K562 (cell line): ENCODE measurements around the gene FNDC11. TPM values are rescaled to one million over a fixed set of nuclear protein-coding genes. Genes with fewer than 3 reads are reported as not detected.
A peak's percentile ranks its signal among the peaks of the same experiment; 100 is the strongest.

Source experiments
- ATAC-seq: fragments of 200-7000 bp; cut with Tn5 transposase; 3 replicates; pipeline ENCODE4 v1.9.1; 2020; ENCODE audit warnings: moderate library complexity
- BruUV-seq: library from RNA; stranded (reverse); fragments of 400-500 nt; replicated peaks from 2 replicates; lab custom pipeline; 2021; lab: Mats Ljungman, UMichigan
- CTCF ChIA-PET: fragments of 300-600 bp; formaldehyde crosslinking; extraction: SDS; loops from one replicate; lab custom pipeline; 2021; ENCODE audit warnings: low intra/inter-chr PET ratio; lab: Yijun Ruan, JAX
- POLR2A ChIA-PET: fragments of 300-600, 350-650 bp; sonication (Branson Sonifier 250); formaldehyde crosslinking; extraction: SDS; loops from one replicate; lab custom pipeline; 2021; ENCODE audit warnings: antibody characterized with exemption, inconsistent platforms; lab: Yijun Ruan, JAX
- DNase-seq, 4 experiments: peaks; one replicate each; pipeline versions ENCODE4 v3.0.0 to v3.0.0-alpha.2; 2011 to 2018; ENCODE audit warnings: low spot score in 3 of 4, mixed read lengths in 3 of 4; ENCODE audit errors: extremely low read depth in 1 of 4
- FAIRE-seq: peaks from 2 replicates; lab custom pipeline; 2011; peaks lifted over from hg19 to GRCh38; lab: Jason Lieb, UNC
- H2AFZ ChIP-seq: 2 replicates; pipeline ENCODE4 v1.6.0; 2011; ENCODE audit warnings: low read depth, low read length, control low read depth, inconsistent platforms
- H3K27ac ChIP-seq: fragments of 200-600 bp; 3 replicates; pipeline ENCODE4 v1.8.0; 2011; ENCODE audit warnings: low read depth, mild to moderate bottlenecking, control low read depth, inconsistent platforms, low read length, moderate library complexity, mixed read lengths; ENCODE audit errors: extremely low read depth
- H3K27me3 ChIP-seq, 2 experiments: fragments of 300-600 bp in 1 of 2; 2 replicates in 1 of 2; 3 replicates in 1 of 2; pipeline versions ENCODE4 v1.6.0 to v1.8.0; 2011; ENCODE audit warnings: inconsistent platforms in 2 of 2, low read length in 2 of 2, mild to moderate bottlenecking in 1 of 2, mixed read lengths in 1 of 2, moderate library complexity in 1 of 2; ENCODE audit not compliant: control insufficient read depth in 2 of 2, insufficient read depth in 2 of 2
- H3K36me3 ChIP-seq: fragments of 300-600 bp; 3 replicates; pipeline ENCODE4 v1.8.0; 2011; ENCODE audit warnings: mild to moderate bottlenecking, low read length, inconsistent platforms; ENCODE audit not compliant: control insufficient read depth, insufficient read depth
- H3K4me1 ChIP-seq, 2 experiments: fragments of 200-600 bp in 1 of 2; replicated peaks in 1 of 2; 2 replicates in 1 of 2; 3 replicates in 1 of 2; pipeline versions ENCODE4 v1.5.1 to v1.8.0; 2011; ENCODE audit warnings: inconsistent platforms in 2 of 2, low read length in 2 of 2, mild to moderate bottlenecking in 1 of 2, mixed read lengths in 1 of 2, moderate library complexity in 1 of 2; ENCODE audit not compliant: control insufficient read depth in 2 of 2, insufficient read depth in 2 of 2
- H3K4me2 ChIP-seq: 2 replicates; pipeline ENCODE4 v1.6.1; 2011; ENCODE audit warnings: low read length, control low read depth, inconsistent platforms, mixed read lengths; ENCODE audit not compliant: insufficient read depth
- H3K4me3 ChIP-seq: fragments of 200-600 bp; sonication (generic), shearing (Covaris generic); 2 replicates; pipeline ENCODE4 v1.5.1; 2016; ENCODE audit warnings: control low read depth, inconsistent platforms
- H3K79me2 ChIP-seq: fragments of 200-600 bp; 3 replicates; pipeline ENCODE4 v1.8.0; 2011; ENCODE audit warnings: low read length, inconsistent platforms; ENCODE audit not compliant: control insufficient read depth, insufficient read depth
- H3K9ac ChIP-seq, 2 experiments: 2 replicates each; pipeline versions ENCODE4 v1.6.0 to v1.6.1; 2011; ENCODE audit warnings: low read depth in 2 of 2, low read length in 2 of 2, control low read depth in 1 of 2, inconsistent platforms in 1 of 2, mild to moderate bottlenecking in 1 of 2, mixed read lengths in 1 of 2; ENCODE audit not compliant: insufficient read depth in 1 of 2
- H3K9me1 ChIP-seq: one replicate; pipeline ENCODE4 v1.6.0; 2011; ENCODE audit warnings: inconsistent platforms, mild to moderate bottlenecking, low read length, moderate library complexity; ENCODE audit not compliant: control insufficient read depth, insufficient read depth
- H3K9me3 ChIP-seq: replicated peaks from 2 replicates; pipeline ENCODE4 v1.5.1; 2011; ENCODE audit warnings: low read depth, low read length, inconsistent platforms; ENCODE audit not compliant: control insufficient read depth, insufficient read depth
- H4K20me1 ChIP-seq: replicated peaks from 2 replicates; pipeline ENCODE4 v1.6.1; 2011; ENCODE audit warnings: low read length, inconsistent platforms, mixed read lengths; ENCODE audit not compliant: control insufficient read depth, insufficient read depth
- POLR2G ChIP-seq: fragments of 200-400 bp; formaldehyde crosslinking; IDR thresholded peaks from 2 replicates; pipeline ENCODE4 v1.6.1; 2017; ENCODE audit warnings: low read depth, mild to moderate bottlenecking, antibody characterized with exemption, low read length, moderate library complexity
- RBM22 ChIP-seq: fragments of 200-400 bp; formaldehyde crosslinking; IDR thresholded peaks from 2 replicates; pipeline ENCODE4 v1.6.1; 2018; ENCODE audit warnings: low read length, low read depth; ENCODE audit not compliant: poor library complexity, severe bottlenecking
- WGBS: fragments of 100-300 bp; shearing (Covaris generic); methylation state at CpG from one replicate; pipeline ENCODE4 v1.1.6; 2016; ENCODE audit warnings: low coverage, mixed read lengths; ENCODE audit not compliant: insufficient coverage; ENCODE audit errors: missing lambda C conversion rate; 5-methylcytosine and 5-hydroxymethylcytosine counted together
- in situ Hi-C: fragments of 300-500 bp; cut with MboI; formaldehyde crosslinking; loops from 4 replicates; pipeline ENCODE4 v1.15.0; 2018; ENCODE audit warnings: inconsistent platforms, mixed read lengths
- intact Hi-C: fragments of 100-400 bp; cut with micrococcal nuclease; formaldehyde crosslinking; loops from 2 replicates; pipeline ENCODE4 v1.14.2; 2022
- polyA plus RNA-seq, 8 experiments: library from polyadenylated mRNA; depleted of rRNA in 4 of 8; stranded (reverse) in 5 of 8; unstranded in 3 of 8; fragments of >200 nt; fragmentation: Nextera tagmentation in 2 of 8; fragmentation: Illumina TruSeq in 1 of 8; extraction: Ambion mirVana in 2 of 8; extraction: Trizol in 1 of 8; gene quantifications; 2 replicates each; pipeline versions ENCODE4 v1.2.1 to v1.2.3, GENCODE V29; 2011 to 2014; ENCODE audit warnings: inconsistent platforms in 1 of 8, missing spikeins in 1 of 8
- total RNA-seq, 7 experiments: library from RNA; depleted of rRNA in 6 of 7; stranded (reverse); fragments of >200 nt in 6 of 7; fragmentation: Illumina TruSeq in 2 of 7; extraction: Trizol in 2 of 7; gene quantifications; 2 replicates each; pipeline versions ENCODE4 v1.2.1 to v1.2.3, GENCODE V29; 2011 to 2021; ENCODE audit warnings: low replicate concordance in 1 of 7

The FNDC11 gene
- total and polyA plus RNA-seq, 9 of the 15 experiments (the other 6 are each of a cell fraction or from before 2014, with no cell fraction given): 0.08 to 2.3 (median 0.64) TPM; not detected in 2

GRCh38 chr20:63563225-63563935 is 9.4 kb downstream of the FNDC11 start:
- peaks cover 0 to 87% of the 10 kb centered on the region in 2 experiments; a peak in 3 of 5 replicates for H3K4me1 ChIP-seq
- no peak overlapping the region for H3K9ac ChIP-seq
- H3K4me2 ChIP-seq: no peak overlapping the region
- peaks cover 0 to 24% of the 10 kb centered on the region in 2 experiments; a peak in 2 of 5 replicates for H3K27me3 ChIP-seq
- H4K20me1 ChIP-seq: no peaks in the 10 kb centered on the region
- in situ Hi-C loops: no loop called here
- no peak for TF ChIP-seq RBM22
- 0 out of 2 replicates have a peak, but pooled peaks have one; percentile 14 for TF ChIP-seq POLR2G
- TF ChIP-seq, all 486 proteins: peak for 1
- no peaks in the 10 kb centered on the region for H3K36me3 ChIP-seq
- H3K9me1 ChIP-seq: no peaks in the 10 kb centered on the region
- ATAC-seq: no peak
- H3K79me2 ChIP-seq: no peaks in the 10 kb centered on the region
- H3K27ac ChIP-seq: no peak overlapping the region
- intact Hi-C loops: no loop called here
- WGBS: 69% methylated on average over 45 of the region's 55 CpGs
- FAIRE-seq: no peak
- CTCF ChIA-PET: no interaction called here
- POLR2A ChIA-PET: interaction anchor here (0.7 kb wide), 1 partner anchor 42 kb away, joined by 3 read pairs; no protein-coding TSS in a partner anchor
- no peaks in the 10 kb centered on the region for H3K9me3 ChIP-seq
- no peak for DNase-seq
- H2AFZ ChIP-seq: no peak overlapping the region
- BruUV-seq: no TSS peak
- no peak overlapping the region for H3K4me3 ChIP-seq
